Activated CD4-positive, alpha-beta T cell treated with anti-CD3 and anti-CD28 coated beads, Interleukin-10, Interleukin-2, amounts not matched to agents 100 ng/mL and 50 ng/mL, durations not matched to agents 16 hours and 8 hours (primary cell): ENCODE measurements around the gene NDUFAF2.
A peak's percentile ranks its signal among the peaks of the same experiment; 100 is the strongest.

ENCODE experiments used
- DNase-seq: peaks from one replicate; pipeline ENCODE4 v3.0.0-alpha.2; 2020

Gene NDUFAF2

DNA sequence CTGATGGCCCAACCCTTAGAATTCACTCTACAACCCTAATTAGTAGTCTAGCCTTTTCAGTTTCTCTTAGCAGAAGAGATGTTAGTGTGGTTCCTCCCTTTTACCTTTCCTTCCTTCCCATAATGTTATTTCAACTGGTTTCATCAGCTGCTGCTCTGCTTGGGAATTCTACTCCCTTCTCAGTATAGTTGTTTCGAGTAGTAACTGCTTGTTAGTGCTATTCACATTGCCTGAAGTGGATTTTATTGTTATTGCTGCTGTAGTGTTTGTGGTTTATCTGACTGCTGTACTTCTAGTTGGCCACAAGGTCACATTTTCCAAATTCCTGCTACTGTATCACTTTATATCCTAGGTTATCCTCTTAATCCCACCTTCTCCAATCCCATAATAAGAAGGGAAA lies 187.6 kb downstream of the NDUFAF2 start:
- no peak for DNase-seq

DNA sequence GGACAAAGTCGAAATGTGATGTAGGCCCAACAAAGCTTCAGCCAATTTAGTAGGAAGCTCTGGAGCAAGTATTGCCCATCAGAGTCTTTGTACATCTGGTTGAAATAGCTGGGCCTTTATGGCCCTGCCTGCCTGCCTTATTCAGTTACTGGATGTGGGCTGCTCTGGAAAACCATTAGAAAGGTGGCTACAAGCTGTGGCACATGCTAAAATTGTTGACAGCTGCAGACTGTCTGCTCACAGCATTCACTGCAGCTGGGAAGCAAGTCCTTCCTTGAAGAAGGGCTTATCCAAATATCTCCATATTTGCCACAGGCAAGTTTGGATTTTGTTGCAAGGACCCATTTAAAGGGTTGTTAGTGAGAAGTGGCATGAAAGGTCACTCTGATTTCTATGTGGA lies 192.8 kb downstream of the NDUFAF2 start:
- no peak for DNase-seq

DNA sequence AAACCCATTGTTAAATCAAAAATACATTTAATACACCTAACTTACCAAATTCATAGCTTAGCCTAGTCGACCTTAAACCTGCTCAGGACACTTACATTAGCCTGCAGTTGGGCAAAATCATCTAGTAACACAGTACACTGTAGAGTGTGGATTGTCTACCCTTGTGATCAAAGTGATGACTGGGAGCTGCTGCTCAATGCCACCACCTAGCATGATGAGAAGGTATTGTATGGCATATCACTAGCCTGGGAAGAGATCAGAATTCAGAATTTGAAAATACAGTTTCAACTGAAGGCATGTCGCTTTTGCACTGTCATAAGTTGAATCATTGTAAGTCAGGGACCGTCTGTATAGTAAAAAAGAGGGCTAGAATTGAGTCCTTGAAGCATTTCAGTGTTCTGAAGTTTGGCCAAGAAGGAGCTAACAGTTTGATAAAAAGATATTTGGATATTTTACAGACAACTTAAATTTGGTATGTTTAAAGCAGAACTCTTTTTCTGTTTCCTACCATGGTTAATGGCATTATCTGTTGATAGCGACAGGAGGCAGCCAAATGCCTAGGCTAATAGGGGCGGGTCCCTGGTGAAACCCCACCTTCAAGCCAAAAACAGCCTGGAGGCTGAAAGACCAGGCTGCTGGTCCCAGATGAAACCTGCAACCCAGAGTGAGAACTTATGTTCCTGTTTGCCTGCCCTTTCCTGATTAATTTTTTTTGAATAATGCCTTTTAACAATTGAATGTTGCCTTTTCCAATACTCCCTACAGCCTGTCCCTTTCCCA lies 194.3 kb downstream of the NDUFAF2 start:
- no peak for DNase-seq

DNA sequence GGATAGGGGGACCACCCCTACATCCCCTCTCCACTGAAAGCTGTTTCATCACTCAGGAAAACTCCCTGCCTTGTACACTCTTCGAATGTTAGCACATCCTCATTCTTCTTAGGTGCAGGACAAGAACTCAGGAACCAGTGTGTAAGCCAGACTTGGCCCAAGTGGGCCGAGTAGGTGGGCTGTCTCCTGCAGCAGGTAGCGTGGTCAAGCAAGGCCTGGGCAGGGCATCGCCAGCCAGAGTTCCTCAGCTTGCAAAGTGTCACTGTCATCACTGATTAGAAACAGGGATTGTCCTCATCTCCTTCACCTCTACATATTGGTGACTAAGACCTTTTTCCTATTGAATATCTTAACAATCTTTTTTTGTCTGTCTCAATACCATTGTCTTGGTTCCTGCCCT lies 194.9 kb downstream of the NDUFAF2 start:
- DNase-seq, result no peak

DNA sequence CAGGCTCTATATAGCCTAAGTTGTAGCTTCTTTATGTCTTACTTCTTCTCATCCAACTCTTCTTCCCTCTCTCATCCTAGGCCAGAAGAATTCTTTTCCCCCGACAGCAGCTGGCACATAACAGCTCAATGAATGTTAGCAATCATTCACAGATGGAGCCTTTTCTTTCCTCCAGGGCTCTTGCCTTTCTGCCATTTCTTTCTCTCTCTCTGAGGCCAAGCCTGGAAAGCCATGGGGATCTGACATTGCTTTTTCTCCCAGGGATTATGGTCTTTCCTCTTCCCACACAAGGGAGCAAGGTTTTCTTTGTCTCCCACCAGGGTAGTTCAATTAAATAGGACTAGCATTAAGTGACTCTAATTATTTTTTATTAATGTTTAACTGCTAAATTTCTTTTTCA lies 196.8 kb downstream of the NDUFAF2 start:
- DNase-seq, result no peak

DNA sequence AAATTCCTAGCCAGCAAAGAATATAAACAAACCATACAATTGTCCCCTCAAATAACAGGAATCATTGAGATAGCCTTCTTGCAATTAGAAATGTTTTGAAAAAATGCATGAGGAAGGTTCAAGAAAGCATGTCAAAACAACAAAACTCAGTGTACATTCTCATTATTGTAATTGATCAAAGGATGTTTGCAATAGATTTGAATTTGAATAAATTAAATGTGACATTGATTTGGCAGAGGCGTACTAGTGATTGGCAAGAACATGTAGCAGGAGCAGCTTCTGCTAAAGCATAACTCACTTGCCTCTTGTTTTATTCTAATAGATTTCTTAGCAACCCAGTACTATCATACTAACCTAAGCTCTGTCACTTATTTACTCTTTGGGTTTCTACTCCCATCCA lies 197.4 kb downstream of the NDUFAF2 start:
- DNase-seq, result no peak

DNA sequence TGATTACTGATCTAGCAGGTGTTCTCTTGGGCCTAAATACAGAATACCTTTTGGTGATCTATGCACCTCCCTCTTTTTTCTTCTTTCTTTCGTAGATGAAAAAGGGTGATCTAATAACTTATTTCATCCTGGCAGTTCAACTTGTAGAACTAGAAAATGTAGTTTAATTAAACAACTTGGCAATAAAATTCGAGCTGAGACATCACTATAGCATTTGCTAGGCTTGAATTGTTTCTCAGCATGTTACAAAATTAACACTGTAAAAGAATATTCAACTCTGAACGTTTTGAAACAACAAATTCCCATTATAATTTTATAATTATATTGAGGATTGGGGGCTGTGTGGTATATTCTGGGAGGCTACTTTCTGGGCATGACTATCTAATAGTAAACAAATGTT lies 197.8 kb downstream of the NDUFAF2 start:
- DNase-seq, result no peak

DNA sequence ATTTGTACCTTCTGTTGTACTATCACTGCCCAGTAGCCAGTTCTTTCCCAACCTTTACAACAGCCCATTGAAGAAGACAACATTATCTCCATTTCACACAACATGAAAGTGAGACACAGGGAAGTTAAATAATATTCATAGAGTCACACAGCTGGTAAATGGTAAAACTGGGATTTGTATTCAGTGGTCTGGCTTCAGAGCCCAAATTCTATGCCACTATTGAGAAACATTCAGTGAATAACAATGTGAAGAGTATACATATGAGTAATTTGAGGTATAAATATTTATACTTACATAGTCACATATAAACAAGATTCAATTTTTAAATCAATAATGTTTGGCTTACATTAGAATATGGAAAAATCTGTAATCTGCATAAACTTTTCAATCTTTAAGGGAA lies 203.5 kb downstream of the NDUFAF2 start:
- DNase-seq, result no peak

DNA sequence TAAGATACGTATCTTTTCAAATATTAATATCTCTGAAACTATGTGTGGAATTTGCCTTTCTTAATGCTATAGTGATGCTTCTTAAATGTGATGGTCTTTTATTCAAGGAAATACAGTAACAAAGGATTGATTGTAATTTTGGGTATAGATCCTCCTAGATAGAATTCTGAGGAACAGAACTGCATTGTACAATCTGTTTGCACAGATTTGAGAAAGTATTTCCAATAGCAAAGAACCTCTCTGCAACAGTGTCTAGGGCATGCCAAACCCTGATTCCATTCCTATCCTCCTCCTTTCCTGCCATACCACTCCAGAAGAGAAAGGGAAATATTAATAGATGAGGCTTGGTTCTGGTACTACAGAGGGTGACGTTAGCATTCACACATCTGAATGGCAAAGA lies 206.9 kb downstream of the NDUFAF2 start:
- DNase-seq, result no peak

DNA sequence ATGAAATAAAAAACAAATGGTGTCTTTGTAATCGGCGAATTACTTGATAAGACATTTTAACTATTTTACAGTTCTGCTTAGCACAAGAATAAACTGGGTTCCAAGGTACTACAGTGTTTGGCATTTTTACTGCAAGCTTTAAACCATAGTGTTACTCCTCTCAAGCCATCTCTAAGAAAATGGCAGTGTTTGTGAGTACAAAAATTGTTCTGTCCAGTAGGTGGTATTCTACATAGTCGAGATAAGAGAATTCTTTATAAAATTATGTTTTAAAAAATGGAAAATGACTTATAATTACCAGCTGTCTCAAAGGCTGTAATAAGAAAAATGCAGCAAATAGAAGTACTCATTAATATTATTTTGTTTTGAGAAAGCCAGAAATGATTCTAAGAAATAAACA lies 214.1 kb downstream of the NDUFAF2 start:
- no peak for DNase-seq

DNA sequence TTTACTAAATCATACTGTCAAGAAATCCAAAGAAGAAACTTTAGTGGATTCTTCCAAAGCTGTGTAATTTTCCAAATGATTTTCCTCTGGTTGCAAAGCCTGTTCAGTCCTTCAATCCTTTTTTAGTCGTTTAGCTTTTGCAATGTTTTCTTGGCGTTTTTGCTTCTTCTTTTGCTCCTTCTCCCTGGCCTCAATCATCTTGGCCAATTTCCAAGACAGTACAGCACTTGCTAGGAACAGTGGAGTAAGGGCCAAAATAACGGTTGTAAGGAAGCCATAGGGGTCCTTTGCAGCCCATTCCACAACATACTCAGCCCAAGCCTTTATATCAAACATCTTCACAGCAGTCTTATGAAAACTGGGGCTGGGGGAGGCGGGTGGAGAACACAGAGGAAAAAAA lies 214.8 kb downstream of the NDUFAF2 start:
- DNase-seq, result no peak

DNA sequence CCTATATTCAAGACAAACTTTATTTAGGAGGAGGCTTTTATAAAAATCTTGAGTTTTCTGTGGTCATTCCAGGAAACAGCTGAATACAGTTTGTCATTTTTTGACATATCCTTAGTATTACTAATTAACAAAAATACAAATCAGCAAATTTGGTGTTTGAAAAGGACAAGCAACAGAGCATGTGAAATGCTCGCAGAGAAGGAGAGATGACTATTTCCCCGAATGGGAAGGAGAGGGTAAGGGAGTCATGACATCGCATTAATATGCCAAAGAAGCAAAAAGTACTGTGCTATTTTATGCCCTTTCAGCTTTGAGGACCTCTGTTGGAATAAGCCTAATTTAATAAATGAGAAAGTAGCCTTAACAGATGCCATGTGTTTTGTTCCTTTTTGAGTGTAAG lies 215.5 kb downstream of the NDUFAF2 start:
- no peak for DNase-seq

DNA sequence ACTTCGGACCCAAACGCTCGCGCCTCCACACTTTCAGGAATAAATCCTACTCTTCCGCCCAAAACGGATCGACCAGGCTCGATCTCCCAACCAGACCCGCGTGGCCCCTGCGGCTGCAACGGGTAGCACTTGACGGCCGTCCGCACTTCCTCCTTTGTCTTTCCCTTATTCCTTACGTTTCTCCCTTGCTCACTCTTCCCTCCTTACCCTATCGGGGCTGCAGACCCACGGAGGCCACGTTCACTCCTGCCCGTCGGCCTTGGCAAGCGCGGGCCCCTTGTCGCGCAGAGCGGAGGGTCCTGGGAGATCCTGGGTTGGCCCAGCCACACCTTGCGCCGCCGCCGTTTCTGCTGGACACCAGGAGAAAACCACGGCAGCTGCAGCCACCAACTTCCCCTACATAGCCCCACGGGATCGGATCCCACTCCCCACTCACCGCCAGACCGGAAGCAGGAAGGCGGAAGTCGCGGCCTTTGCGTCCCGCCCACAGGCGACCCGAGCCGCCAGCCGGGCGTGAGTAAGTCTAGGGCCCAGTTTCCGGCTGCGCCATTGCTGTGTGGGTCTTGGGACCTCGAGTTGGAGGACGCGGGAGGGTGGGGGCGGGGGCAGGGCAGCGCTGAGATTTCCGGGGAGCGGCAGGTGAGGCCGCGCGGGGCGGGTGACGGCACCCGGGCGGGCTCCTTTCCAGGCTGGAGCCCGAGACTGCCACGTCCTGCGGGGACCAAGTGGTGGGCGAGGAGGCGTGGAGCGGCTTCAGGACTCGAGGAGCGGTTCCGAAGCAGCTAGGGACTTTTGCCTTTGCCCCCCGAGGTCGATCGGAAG lies 217.2 kb downstream of the NDUFAF2 start, which contains the start of gene SMIM15:
Gene SMIM15, minus strand, starts transcription at position 459 of the 822 bp plus-strand sequence. CDS start 2,297 bp downstream, outside the sequence.
- peak; percentile 93 for DNase-seq

DNA sequence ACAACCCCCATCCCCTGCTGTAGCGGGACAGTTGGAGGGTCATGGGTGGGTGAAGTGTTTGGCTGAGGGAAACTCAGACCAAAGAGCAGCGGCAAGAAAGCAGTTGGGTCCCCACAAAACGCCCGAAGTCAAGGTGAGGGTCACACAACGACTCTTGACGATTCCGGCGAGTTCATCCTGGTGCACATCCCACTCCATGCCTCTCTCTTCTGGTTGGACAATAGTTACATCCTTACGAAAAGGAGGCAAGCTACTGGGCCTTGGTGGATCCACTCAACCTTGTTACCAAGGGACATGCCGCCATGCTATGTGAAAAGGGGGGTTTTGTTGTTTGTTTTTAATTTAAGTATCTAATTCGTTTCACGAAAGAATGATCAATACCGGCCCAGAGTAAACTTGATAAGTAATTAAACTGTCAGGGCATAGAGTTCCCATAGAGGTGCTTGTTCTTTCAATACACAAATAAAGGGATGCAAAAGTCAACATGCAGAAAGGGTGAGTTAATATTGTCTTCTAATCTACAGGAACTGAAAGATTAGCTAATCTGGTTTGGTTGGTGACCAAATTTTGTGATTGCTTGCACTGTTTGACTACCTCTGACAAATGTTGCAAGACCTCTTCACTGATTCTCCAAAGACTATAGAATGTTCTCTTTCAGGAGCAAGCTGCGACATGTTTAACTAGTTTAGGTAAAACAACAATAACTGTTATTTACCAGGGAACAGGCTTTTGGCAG lies 218.0 kb downstream of the NDUFAF2 start:
- no peak for DNase-seq

DNA sequence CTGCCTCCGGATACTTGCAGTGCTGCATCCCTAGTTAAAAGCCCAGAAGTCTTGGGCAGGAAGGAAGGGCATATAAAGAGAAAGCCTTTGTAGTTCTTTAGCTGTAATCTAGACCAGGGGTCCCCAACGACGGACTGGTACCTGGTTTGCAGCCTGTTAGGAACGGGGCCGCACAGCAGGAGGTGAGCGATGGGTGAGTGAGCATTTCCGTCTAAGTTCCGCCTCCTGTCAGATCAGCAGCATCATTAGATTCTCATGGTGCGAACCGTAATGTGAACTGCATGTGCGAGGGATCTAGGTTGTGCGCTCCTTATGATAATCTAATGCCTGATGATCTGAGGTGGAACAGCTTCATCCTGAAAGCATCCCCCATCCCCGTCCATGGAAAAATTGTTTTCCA lies 218.9 kb downstream of the NDUFAF2 start:
- DNase-seq, result no peak

DNA sequence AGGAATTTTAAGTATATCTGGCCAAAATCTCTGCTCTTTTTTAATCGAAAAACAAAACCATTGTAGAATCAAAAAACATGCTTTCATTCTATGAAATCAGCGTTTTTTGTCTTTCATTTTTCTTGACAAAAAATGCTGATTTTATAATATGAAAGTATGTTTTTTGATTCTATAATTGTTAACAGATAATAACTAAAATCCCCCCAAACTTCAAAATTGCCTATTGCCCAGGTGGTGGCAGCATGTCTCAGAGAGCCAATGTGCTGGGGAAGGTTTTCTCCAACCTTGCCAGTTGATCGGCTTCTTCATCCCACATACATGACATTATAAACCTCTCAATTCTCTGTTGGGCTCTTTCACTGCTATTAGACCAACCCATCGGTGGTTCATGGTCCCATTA lies 222.4 kb downstream of the NDUFAF2 start:
- peak; percentile 18 for DNase-seq

DNA sequence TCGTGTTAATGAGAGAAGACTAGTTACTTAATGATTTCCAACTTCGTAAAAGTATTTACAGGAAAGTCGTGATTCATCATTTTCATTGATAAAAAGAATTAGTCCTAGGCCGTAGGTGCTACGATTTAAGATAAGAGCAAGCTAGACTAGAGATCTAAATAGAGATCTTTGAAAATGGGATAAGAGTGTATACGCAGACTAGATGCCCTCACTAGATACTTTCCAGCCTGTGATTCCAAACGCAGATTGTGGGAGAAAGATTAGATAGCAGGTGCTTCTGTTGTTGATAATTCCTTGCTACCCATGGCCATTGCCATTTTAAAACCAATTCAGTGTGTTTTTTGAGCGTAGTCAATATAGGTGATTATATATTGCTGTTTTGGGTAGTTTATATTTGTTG lies 223.9 kb downstream of the NDUFAF2 start:
- no peak for DNase-seq

DNA sequence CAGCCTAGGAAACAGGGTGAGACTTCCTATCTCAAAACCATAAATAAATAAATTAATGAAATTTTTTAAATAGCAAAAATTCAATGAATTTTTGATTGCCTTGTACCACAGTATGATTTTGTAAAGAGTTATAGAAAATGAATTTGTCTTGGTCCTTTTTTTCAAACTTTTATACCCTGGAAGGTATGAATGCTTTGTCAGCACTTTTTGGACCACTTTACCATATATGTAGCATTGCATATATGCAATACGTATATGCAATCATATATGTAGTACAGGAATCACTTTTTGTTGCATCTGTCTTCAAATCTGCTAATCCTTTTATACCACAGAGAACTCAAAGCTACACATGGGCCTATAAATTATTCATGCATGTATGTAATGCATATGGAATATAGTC lies 226.5 kb downstream of the NDUFAF2 start:
- no peak for DNase-seq

DNA sequence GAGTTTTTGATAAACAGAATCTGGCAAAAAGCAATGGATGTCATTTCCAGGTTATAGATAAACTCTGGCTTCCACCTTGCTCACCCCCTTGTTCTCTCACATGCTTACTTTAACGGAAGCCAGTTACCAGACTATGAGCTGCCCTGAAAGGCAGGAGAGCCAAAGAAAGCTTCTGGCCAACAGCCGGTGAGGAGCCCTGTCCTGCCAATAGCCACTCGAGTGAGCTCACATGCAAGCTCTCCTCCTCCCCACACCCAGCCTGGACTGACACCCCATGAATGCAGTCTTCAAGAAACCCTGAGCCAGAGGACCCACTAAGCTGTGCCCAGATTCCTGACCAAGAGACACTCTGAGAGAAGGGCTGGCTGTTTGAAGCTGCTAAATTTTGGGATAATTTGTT lies 231.6 kb downstream of the NDUFAF2 start:
- DNase-seq, result no peak

DNA sequence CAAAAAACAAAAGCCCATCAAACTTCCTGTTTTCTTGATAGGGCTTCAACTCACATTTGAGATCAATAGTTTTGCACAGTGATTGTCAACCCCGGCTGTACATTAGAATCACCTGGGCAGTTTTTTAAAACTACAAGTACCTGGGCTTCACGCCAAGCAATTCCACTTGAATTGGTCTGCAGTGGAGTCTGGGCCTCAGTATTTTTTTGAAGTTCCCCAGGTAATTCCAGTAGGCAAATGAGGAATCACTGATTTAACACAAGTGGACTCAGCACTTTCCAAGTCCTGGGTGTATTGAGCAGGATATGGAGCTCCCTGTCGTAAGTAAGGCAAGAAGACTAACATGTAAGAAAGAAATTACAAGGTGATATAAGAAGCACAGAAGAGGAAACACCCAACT lies 232.1 kb downstream of the NDUFAF2 start:
- DNase-seq, result no peak

DNA sequence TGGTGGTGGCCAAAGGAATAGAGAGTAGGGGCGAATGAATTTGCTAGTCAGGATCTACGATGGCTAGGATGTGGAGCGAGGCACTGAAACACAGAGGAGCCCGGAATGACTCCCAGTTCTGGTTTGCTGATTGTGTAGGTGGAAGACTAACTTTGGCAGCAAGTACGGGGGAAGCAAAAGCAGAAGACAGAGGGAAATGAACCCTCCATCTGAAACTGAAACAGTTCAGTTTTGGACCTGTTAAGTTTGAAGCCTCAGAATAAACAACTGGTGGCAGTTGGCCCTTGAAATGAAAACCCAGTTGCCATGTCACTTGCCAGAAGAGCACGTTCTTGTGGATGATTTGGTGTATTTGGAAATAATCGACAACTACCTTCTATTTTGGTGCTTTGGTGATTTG lies 232.7 kb downstream of the NDUFAF2 start:
- DNase-seq, result no peak

DNA sequence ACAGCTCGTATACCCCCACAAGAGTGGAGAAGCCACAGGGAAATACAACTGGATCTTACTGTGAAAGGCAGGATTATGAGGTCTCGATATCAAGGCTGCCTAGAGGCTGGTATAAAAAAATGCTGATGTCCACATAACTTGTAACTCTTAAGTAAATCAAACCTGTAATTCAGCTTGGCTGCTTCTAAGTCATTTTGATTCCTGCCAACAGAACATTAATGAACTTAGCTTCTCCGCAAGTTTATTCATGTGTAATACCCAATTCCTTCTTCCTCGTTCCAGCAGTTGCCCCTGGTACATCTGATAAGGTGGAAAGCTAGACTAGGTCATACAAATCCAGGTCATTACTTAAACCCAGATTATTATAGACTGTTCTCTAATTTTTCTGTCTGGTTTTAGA lies 233.7 kb downstream of the NDUFAF2 start:
- DNase-seq, result no peak

DNA sequence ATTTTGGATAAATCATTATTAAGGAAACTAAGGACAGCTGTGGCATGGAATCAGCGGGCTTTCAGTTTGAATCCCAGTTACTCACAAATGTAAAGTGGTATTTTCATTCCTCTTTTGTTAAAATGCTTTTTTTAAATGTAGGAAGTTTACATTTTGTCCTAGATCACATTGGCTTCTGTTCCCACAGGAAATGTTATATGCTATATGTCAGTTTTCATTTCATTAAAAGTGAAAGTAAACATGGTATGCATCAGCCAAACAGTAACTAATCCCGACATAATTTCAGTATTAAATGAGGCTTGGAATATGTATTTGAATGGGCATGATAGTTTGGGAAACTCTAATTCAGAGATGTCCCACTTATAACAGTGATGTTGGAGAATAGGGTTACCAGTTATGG lies 235.9 kb downstream of the NDUFAF2 start:
- DNase-seq, result no peak

DNA sequence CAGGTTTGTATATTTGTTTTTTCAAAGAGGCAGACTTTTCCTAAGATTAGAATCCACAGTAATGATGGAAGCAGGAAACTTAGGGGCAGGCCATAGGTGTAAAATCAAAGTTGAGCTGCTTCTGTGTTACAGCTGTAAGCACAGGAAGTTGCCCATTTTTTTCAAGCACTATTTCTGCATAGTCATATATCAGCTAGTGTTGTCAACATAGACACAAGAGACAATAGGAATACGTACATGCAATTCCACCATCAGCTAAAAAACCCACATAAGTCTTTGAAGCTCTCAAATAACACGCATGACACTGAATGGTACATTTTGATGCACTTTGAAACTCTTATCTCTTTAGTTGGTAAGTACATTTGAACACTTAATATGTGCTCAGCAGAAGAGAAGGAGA lies 237.4 kb downstream of the NDUFAF2 start:
- DNase-seq, result no peak
